Measurements from ENCODE around the gene ZAR1L.

The ZAR1L gene

GRCh38 chr13:32254916-32255723 lies 60.0 kb downstream of the ZAR1L start:
- no peak for DNase-seq (ENCODE audit: low spot score)

GRCh38 chr13:32254416-32254815 lies 60.7 kb downstream of the ZAR1L start:
- no peak for DNase-seq (ENCODE audit: low spot score)

- no peak for DNase-seq (ENCODE audit: low spot score)
Observed at GRCh38 chr13:32253911-32254399, 61.2 kb downstream of the ZAR1L start.
